ENCODE data around the gene ARHGAP44. TPM values are rescaled to one million over a fixed set of nuclear protein-coding genes. Genes with fewer than 3 reads are reported as not detected.

Gene ARHGAP44
- total and polyA plus RNA-seq, 2 of the 8 experiments (the other 6 are each of a cell fraction or from before 2014, with no cell fraction given) = 6.2 to 22.2 TPM

- Histone ChIP-seq H2BK5ac (ENCODE audit: low read depth, low read length) (no peak overlapping the region), H4K20me1 (replicated peaks in 1 of 2; ENCODE audit: control insufficient read depth in 1 of 2, insufficient read depth in 2 of 2, low read length in 2 of 2) (no peaks in the 10 kb centered on the region), H3K14ac (ENCODE audit: insufficient read length) (no peak overlapping the region), H2AFZ (ENCODE audit: low read length) (no peak overlapping the region), H3K4me1 (replicated peaks in 1 of 4; ENCODE audit: control insufficient read depth in 3 of 4, insufficient read depth in 4 of 4, low read length in 3 of 4) (no peaks in the 10 kb centered on the region), H3K79me2 (ENCODE audit: control insufficient read depth in 1 of 2, insufficient read depth in 2 of 2, low read length in 2 of 2) (no peaks in the 10 kb centered on the region), H3K79me1 (ENCODE audit: low read depth, low read length) (no peaks in the 10 kb centered on the region), H2BK12ac (ENCODE audit: low read depth, low read length) (no peak overlapping the region), H3K27me3 (replicated peaks in 1 of 4; ENCODE audit: control insufficient read depth in 3 of 4, extremely low read depth in 1 of 4, insufficient read depth in 3 of 4, low read length in 3 of 4) (no peaks in the 10 kb centered on the region), H3K18ac (ENCODE audit: extremely low read depth, low read length) (no peak overlapping the region), H3K9ac (replicated peaks in 1 of 4; ENCODE audit: extremely low read depth in 1 of 4, low read depth in 3 of 4, low read length in 3 of 4) (no peak overlapping the region), H3K36me3 (ENCODE audit: control insufficient read depth in 2 of 4, insufficient read depth in 4 of 4, low read length in 3 of 4) (no peaks in the 10 kb centered on the region), H2AK5ac (ENCODE audit: low read depth, low read length) (no peak overlapping the region), H4K91ac (replicated peaks; ENCODE audit: insufficient read length, low read length) (no peak overlapping the region), H2BK120ac (replicated peaks; ENCODE audit: low read depth, low read length) (no peak overlapping the region), H3K4ac (replicated peaks; ENCODE audit: insufficient read length, low read depth, low read length) (no peak overlapping the region), H3K4me3 (ENCODE audit: extremely low read depth in 1 of 4, insufficient read depth in 2 of 4, low read depth in 3 of 4, low read length in 4 of 4) (no peak overlapping the region), H3K9me3 (ENCODE audit: insufficient read depth in 2 of 2, low read depth in 1 of 2, low read length in 1 of 2) (no peaks in the 10 kb centered on the region), H3K27ac (ENCODE audit: low read depth, low read length) (no peak overlapping the region), H4K8ac (ENCODE audit: extremely low read depth, insufficient read depth, low read length) (no peak overlapping the region), H4K5ac (ENCODE audit: insufficient read length, low read depth, low read length) (no peak overlapping the region), H3K23me2 (ENCODE audit: low read depth, low read length) (no peaks in the 10 kb centered on the region; the same call in 1 of the 2 replicates), H3K23ac (ENCODE audit: insufficient read length) (no peak overlapping the region), H3K56ac (replicated peaks; ENCODE audit: insufficient read length, low read depth, low read length) (no peak overlapping the region), H2BK20ac (ENCODE audit: low read length) (no peak overlapping the region), H3K4me2 (ENCODE audit: insufficient read depth in 1 of 2, low read depth in 2 of 2, low read length in 2 of 2) (no peak overlapping the region), H2BK15ac (ENCODE audit: low read length) (no peak overlapping the region)
- DNase-seq (ENCODE audit: low read depth in 1 of 2, low spot score in 2 of 2) (no peak), FAIRE-seq (no peak)
- POLR2A ChIA-PET (ENCODE audit: partially characterized antibody) = no interaction called here
- TF ChIP-seq BCL11A (IDR thresholded peaks at IDR 0.05; ENCODE audit: low read depth in 2 of 2, low read length in 2 of 2) (no peak), EGR1 (IDR thresholded peaks at IDR 0.05; ENCODE audit: borderline replicate concordance, low read depth, low read length) (no peak), CBX5 (IDR thresholded peaks at IDR 0.05; ENCODE audit: low read depth, low read length) (no peak), YY1 (IDR thresholded peaks at IDR 0.05; ENCODE audit: low read depth, low read length) (no peak)
- 98% methylated on average over 4 of the region's 4 CpGs; no CpG with 5 or more reads in 1 of the 2 experiments for WGBS, 2 experiments (ENCODE audit: extremely low coverage in 1 of 2, insufficient coverage in 1 of 2, insufficient read length in 1 of 2, insufficient replicate concordance in 2 of 2, low coverage in 1 of 2, low lambda C conversion rate in 2 of 2, missing lambda C conversion rate in 1 of 2)
- CTCF ChIA-PET (ENCODE audit: partially characterized antibody) = no interaction called here
Observed at GRCh38 chr17:12768255-12768654, 21.0 kb upstream of the ARHGAP44 start.

Measured in H1 (cell line).